B cell (primary cell): ENCODE data around the gene SACM1L.

Experiments
- CTCF ChIP-seq: fragments of 200-600 bp; IDR thresholded peaks from one replicate; pipeline ENCODE4 v1.8.0; 2022; ENCODE audit warnings: antibody characterized with exemption, mild to moderate bottlenecking
- EZH2 ChIP-seq: IDR thresholded peaks from 2 replicates; pipeline ENCODE4 v1.6.1; 2012; ENCODE audit warnings: borderline replicate concordance, low read depth, mild to moderate bottlenecking, moderate library complexity, low read length; ENCODE audit not compliant: insufficient read depth, poor library complexity, severe bottlenecking

- no peak for TF ChIP-seq CTCF
- TF ChIP-seq EZH2: no peak
Measured at GRCh38 chr3:45690336-45691035, 1.3 kb downstream of the SACM1L start.
